ENCODE measurements around the gene GRWD1.

Gene GRWD1

GRCh38 chr19:48489608-48490216, 43.9 kb downstream of the GRWD1 start:
- Histone ChIP-seq H4K5ac (ENCODE audit: low read length) (no peak overlapping the region), H2AK5ac (ENCODE audit: low read length) (no peak overlapping the region), H3K4me2 (ENCODE audit: low read length) (no peak overlapping the region), H2BK120ac (ENCODE audit: low read depth, low read length) (no peak overlapping the region), H3K79me2 (ENCODE audit: control insufficient read depth, insufficient read depth, low read length) (no peaks in the 10 kb centered on the region), H3K9ac (ENCODE audit: low read length) (no peak overlapping the region), H3K4ac (ENCODE audit: low read depth, low read length) (no peak overlapping the region), H3K79me1 (ENCODE audit: low read length) (no peaks in the 10 kb centered on the region), H2BK15ac (replicated peaks; ENCODE audit: low read depth) (no peak overlapping the region), H3K56ac (ENCODE audit: low read length) (no peak overlapping the region), H3K4me1 (ENCODE audit: control insufficient read depth, low read depth, low read length) (no peaks in the 10 kb centered on the region), H3K27me3 (ENCODE audit: insufficient read depth, low read length, poor library complexity) (no peaks in the 10 kb centered on the region), H3K36me3 (ENCODE audit: control insufficient read depth, insufficient read depth, low read length) (no peaks in the 10 kb centered on the region), H3K4me3 (ENCODE audit: low read length) (no peak overlapping the region), H3K18ac (ENCODE audit: low read length) (no peak overlapping the region), H3K23ac (ENCODE audit: low read length) (no peak overlapping the region), H2BK5ac (ENCODE audit: low read length) (no peak overlapping the region), H4K8ac (ENCODE audit: low read depth, low read length) (no peak overlapping the region), H3K27ac (ENCODE audit: low read depth, low read length) (no peak overlapping the region)
- WGBS (ENCODE audit: extremely low coverage, insufficient coverage, low lambda C conversion rate): no CpG with 5 or more reads among the region's 19 CpGs
- peak; percentile 81 for DNase-seq

DNA sequence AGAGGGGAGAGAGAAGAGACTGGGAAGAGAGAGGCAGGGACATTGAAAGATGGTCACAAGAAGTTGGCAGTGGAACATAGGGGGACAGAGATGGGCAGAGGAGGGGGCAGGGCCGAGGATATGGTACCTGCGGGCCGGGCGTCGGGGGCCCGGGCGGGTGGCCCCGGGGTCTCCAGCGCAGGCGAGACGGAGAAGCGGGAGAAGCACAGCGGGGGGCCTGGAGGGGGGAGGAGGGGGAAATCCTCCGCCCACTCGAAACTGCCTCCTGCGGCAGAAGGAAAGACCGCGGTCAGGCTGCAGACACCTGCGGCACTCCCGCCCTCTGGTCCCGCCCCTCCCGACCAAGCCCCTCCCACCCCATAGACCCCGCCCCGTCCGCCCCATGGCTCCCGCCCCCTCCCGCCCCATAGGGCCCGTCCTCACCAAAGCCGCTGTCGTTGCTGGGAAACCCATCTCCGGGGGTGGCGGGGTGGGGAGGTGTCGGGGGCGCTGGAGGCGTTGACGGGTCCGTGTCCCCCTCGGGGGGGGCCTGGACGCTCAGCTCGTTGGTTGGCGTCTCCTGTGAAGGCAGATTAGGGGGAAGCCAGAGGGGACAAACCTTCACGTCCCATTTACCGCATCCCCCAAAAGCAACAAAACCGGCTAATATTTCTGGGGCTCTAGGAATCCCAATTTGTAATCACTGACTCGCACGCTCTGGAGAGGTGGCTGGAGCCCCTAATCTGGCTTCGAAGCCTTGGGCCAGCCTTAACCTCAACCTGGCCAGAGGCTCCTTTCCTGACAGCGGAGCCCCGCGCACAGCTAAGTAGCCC, 45.4 kb downstream of the GRWD1 start:
- peak overlapping the region; percentile 24 for H3K4me3 ChIP-seq (ENCODE audit: low read length)
- no peak overlapping the region for H2AK5ac ChIP-seq (ENCODE audit: low read length)
- no peak overlapping the region for H4K8ac ChIP-seq (ENCODE audit: low read depth, low read length)
- peak overlapping the region; percentile 70 for H3K9ac ChIP-seq (ENCODE audit: low read length)
- H3K4me1 ChIP-seq (ENCODE audit: control insufficient read depth, low read depth, low read length): no peaks in the 10 kb centered on the region
- H3K56ac ChIP-seq (ENCODE audit: low read length): peak overlapping the region; percentile 76
- no peaks in the 10 kb centered on the region for H3K27me3 ChIP-seq (ENCODE audit: insufficient read depth, low read length, poor library complexity)
- H3K18ac ChIP-seq (ENCODE audit: low read length): peak overlapping the region; percentile 34
- WGBS (ENCODE audit: extremely low coverage, insufficient coverage, low lambda C conversion rate): no CpG with 5 or more reads among the region's 50 CpGs
- peak overlapping the region; percentile 85 for H3K4me2 ChIP-seq (ENCODE audit: low read length)
- H3K27ac ChIP-seq (ENCODE audit: low read depth, low read length): no peak overlapping the region
- no peaks in the 10 kb centered on the region for H3K79me1 ChIP-seq (ENCODE audit: low read length)
- DNase-seq: peak; percentile 81
- no peak overlapping the region for H3K4ac ChIP-seq (ENCODE audit: low read depth, low read length)
- no peak overlapping the region for H2BK120ac ChIP-seq (ENCODE audit: low read depth, low read length)
- H2BK15ac ChIP-seq (replicated peaks; ENCODE audit: low read depth): no peak overlapping the region
- no peak overlapping the region for H2BK5ac ChIP-seq (ENCODE audit: low read length)
- H3K79me2 ChIP-seq (ENCODE audit: control insufficient read depth, insufficient read depth, low read length): no peaks in the 10 kb centered on the region
- no peak overlapping the region for H4K5ac ChIP-seq (ENCODE audit: low read length)
- H3K23ac ChIP-seq (ENCODE audit: low read length): no peak overlapping the region
- no peaks in the 10 kb centered on the region for H3K36me3 ChIP-seq (ENCODE audit: control insufficient read depth, insufficient read depth, low read length)

DNA sequence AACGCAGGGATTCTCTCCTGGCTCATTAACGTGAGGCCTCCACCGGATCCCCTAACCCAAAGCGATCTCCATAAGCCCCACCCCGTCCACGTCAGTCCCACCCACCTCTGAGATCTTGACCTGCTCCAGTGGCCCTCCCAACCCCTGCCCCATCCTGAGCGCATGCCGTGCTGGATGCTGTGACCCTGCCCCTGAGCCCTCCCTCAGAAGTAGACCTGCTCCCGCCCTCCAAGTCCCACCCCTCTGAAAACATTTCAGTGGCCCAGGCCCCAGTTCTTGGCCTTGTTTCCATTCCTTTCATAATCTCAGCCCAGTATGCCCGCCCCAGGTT, 46.0 kb downstream of the GRWD1 start:
- no peak overlapping the region for H3K27ac ChIP-seq (ENCODE audit: low read depth, low read length)
- no CpG with 5 or more reads among the region's 10 CpGs for WGBS (ENCODE audit: extremely low coverage, insufficient coverage, low lambda C conversion rate)

DNA sequence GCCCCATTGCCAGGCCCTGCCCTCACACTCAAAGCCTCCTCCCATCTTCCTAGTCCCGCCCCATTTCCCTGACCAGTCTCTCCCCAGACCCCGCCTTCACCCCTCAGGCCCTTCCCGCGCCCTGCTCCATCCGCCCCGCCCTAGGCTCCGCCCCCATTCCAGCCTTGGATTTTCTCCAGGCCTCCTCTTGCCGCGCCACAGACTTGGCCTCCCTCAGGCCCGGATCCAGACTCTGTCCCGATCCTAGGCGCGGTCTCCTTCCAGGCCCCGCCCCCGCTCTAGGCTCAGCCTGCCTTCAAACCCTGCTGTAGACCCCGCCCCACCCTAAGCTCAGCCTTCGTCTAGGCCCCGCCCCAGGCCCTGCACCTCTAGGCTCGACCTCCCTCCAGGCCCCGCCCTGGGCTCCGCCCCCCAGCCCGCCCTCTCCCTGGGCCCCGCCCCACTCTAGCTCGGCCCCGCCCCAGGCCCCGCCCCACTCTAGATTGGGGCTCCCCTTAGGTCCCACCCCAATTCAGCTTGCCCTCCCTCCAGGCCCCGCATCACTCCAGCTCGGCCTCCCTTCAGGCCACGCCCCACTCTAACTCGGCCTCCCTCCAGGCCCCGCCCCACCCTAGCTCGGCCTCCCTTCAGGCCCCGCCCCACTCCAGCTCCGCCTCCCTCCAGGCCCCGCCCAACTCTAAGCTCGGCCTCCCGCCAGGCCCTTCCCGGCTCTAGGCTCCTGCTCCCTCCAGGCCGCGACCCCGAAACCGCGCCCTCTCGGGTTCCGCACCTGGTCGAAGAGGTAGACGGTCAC, 47.3 kb downstream of the GRWD1 start:
- Histone ChIP-seq H2BK15ac (replicated peaks; ENCODE audit: low read depth) (no peak overlapping the region), H3K27ac (ENCODE audit: low read depth, low read length) (peak overlapping the region; percentile 49), H3K27me3 (ENCODE audit: insufficient read depth, low read length, poor library complexity) (no peaks in the 10 kb centered on the region)

More for the DNA sequence above, 46.0 kb downstream of the GRWD1 start:
- Histone ChIP-seq H2BK120ac (ENCODE audit: low read depth, low read length) (no peak overlapping the region), H3K4me1 (ENCODE audit: control insufficient read depth, low read depth, low read length) (no peaks in the 10 kb centered on the region), H4K5ac (ENCODE audit: low read length) (no peak overlapping the region), H3K18ac (ENCODE audit: low read length) (no peak overlapping the region), H3K79me1 (ENCODE audit: low read length) (no peaks in the 10 kb centered on the region), H2AK5ac (ENCODE audit: low read length) (no peak overlapping the region), H3K4ac (ENCODE audit: low read depth, low read length) (no peak overlapping the region), H3K4me3 (ENCODE audit: low read length) (no peak overlapping the region), H2BK15ac (replicated peaks; ENCODE audit: low read depth) (no peak overlapping the region), H3K56ac (ENCODE audit: low read length) (peak overlapping the region; percentile 76), H3K79me2 (ENCODE audit: control insufficient read depth, insufficient read depth, low read length) (no peaks in the 10 kb centered on the region), H4K8ac (ENCODE audit: low read depth, low read length) (no peak overlapping the region), H2BK5ac (ENCODE audit: low read length) (no peak overlapping the region), H3K23ac (ENCODE audit: low read length) (no peak overlapping the region), H3K9ac (ENCODE audit: low read length) (peak overlapping the region; percentile 70), H3K36me3 (ENCODE audit: control insufficient read depth, insufficient read depth, low read length) (no peaks in the 10 kb centered on the region), H3K27me3 (ENCODE audit: insufficient read depth, low read length, poor library complexity) (no peaks in the 10 kb centered on the region), H3K4me2 (ENCODE audit: low read length) (peak overlapping the region; percentile 85)
- peak; percentile 92 for DNase-seq

GRCh38 chr19:48493718-48494401, 48.1 kb downstream of the GRWD1 start:
- no peaks in the 10 kb centered on the region for H3K4me1 ChIP-seq (ENCODE audit: control insufficient read depth, low read depth, low read length)
- H3K36me3 ChIP-seq (ENCODE audit: control insufficient read depth, insufficient read depth, low read length): no peaks in the 10 kb centered on the region
- H3K23ac ChIP-seq (ENCODE audit: low read length): peak overlapping the region; percentile 98
- H2BK5ac ChIP-seq (ENCODE audit: low read length): no peak overlapping the region
- no peak overlapping the region for H4K5ac ChIP-seq (ENCODE audit: low read length)
- peak overlapping the region; percentile 83 for H3K4me2 ChIP-seq (ENCODE audit: low read length)
- H3K4ac ChIP-seq (ENCODE audit: low read depth, low read length): peak overlapping the region; percentile 64
- no peak overlapping the region for H2BK15ac ChIP-seq (replicated peaks; ENCODE audit: low read depth)
- H3K56ac ChIP-seq (ENCODE audit: low read length): peak overlapping the region; percentile 97
- H3K27ac ChIP-seq (ENCODE audit: low read depth, low read length): no peak overlapping the region
- no peak overlapping the region for H2BK120ac ChIP-seq (ENCODE audit: low read depth, low read length)
- H4K8ac ChIP-seq (ENCODE audit: low read depth, low read length): no peak overlapping the region
- peak overlapping the region; percentile 93 for H3K9ac ChIP-seq (ENCODE audit: low read length)
- H3K79me2 ChIP-seq (ENCODE audit: control insufficient read depth, insufficient read depth, low read length): no peaks in the 10 kb centered on the region
- no peaks in the 10 kb centered on the region for H3K27me3 ChIP-seq (ENCODE audit: insufficient read depth, low read length, poor library complexity)
- peak overlapping the region; percentile 72 for H3K4me3 ChIP-seq (ENCODE audit: low read length)
- H3K79me1 ChIP-seq (ENCODE audit: low read length): no peaks in the 10 kb centered on the region
- H2AK5ac ChIP-seq (ENCODE audit: low read length): no peak overlapping the region
- DNase-seq: no peak
- WGBS (ENCODE audit: extremely low coverage, insufficient coverage, low lambda C conversion rate): no CpG with 5 or more reads among the region's 70 CpGs
- H3K18ac ChIP-seq (ENCODE audit: low read length): peak overlapping the region; percentile 71

More for the DNA sequence above, 47.3 kb downstream of the GRWD1 start:
- Histone ChIP-seq H3K23ac (ENCODE audit: low read length) (peak overlapping the region; percentile 98), H3K4me3 (ENCODE audit: low read length) (peak overlapping the region; percentile 72), H4K5ac (ENCODE audit: low read length) (no peak overlapping the region), H2BK120ac (ENCODE audit: low read depth, low read length) (no peak overlapping the region), H2AK5ac (ENCODE audit: low read length) (no peak overlapping the region), H3K79me2 (ENCODE audit: control insufficient read depth, insufficient read depth, low read length) (no peaks in the 10 kb centered on the region), H3K9ac (ENCODE audit: low read length) (peak overlapping the region; percentile 93), H3K4me2 (ENCODE audit: low read length) (peak overlapping the region; percentile 83), H3K4me1 (ENCODE audit: control insufficient read depth, low read depth, low read length) (no peaks in the 10 kb centered on the region), H2BK5ac (ENCODE audit: low read length) (no peak overlapping the region), H3K79me1 (ENCODE audit: low read length) (no peaks in the 10 kb centered on the region), H3K4ac (ENCODE audit: low read depth, low read length) (peak overlapping the region; percentile 64), H3K36me3 (ENCODE audit: control insufficient read depth, insufficient read depth, low read length) (no peaks in the 10 kb centered on the region), H4K8ac (ENCODE audit: low read depth, low read length) (no peak overlapping the region), H3K56ac (ENCODE audit: low read length) (peak overlapping the region; percentile 97), H3K18ac (ENCODE audit: low read length) (peak overlapping the region; percentile 71)
- WGBS (ENCODE audit: extremely low coverage, insufficient coverage, low lambda C conversion rate): no CpG with 5 or more reads among the region's 47 CpGs
- DNase-seq: peak; percentile 99

Data from mesendoderm (in vitro differentiated cells).